CD4-positive, CD25-positive, alpha-beta regulatory T cell (primary cell): ENCODE measurements around the gene MYBBP1A. TPM values are rescaled to one million over a fixed set of nuclear protein-coding genes. Genes with fewer than 3 reads are reported as not detected.

ENCODE experiments used
- ATAC-seq, 2 donors: fragments of 150-1000 bp; cut with Tn5 transposase; one replicate each; pipeline ENCODE4 v1.10.0; 2021; ENCODE audit warnings: low read depth in 2 of 2, moderate number of reproducible peaks in 2 of 2, moderate library complexity in 1 of 2
- DNase-seq, 3 donors: peaks; one replicate each; pipeline versions ENCODE4 v3.0.0 to v3.0.0-alpha.2; 2012 to 2022; ENCODE audit warnings: mixed read lengths in 1 of 3
- H3K27ac ChIP-seq: one replicate; pipeline ENCODE4 v1.7.0; 2013; ENCODE audit warnings: mild to moderate bottlenecking, low read length; ENCODE audit not compliant: insufficient read depth, poor library complexity, severe bottlenecking
- H3K27me3 ChIP-seq: one replicate; pipeline ENCODE4 v1.7.0; 2013; ENCODE audit warnings: low read length; ENCODE audit not compliant: control insufficient read depth, insufficient read depth
- H3K36me3 ChIP-seq: one replicate; pipeline ENCODE4 v1.7.0; 2013; ENCODE audit warnings: mild to moderate bottlenecking, low read length, moderate library complexity; ENCODE audit not compliant: control insufficient read depth, insufficient read depth
- H3K4me1 ChIP-seq: 2 replicates; pipeline ENCODE4 v1.7.0; 2013; ENCODE audit warnings: mild to moderate bottlenecking, low read length; ENCODE audit not compliant: insufficient read depth, control insufficient read depth, poor library complexity, severe bottlenecking
- H3K4me3 ChIP-seq: one replicate; pipeline ENCODE4 v1.7.0; 2013; ENCODE audit warnings: low read depth, mild to moderate bottlenecking, low read length, moderate library complexity
- H3K9me3 ChIP-seq, 2 experiments: 1 replicate in 1 of 2; 2 replicates in 1 of 2; pipeline ENCODE4 v1.7.0; 2013; ENCODE audit warnings: low read length in 2 of 2, mild to moderate bottlenecking in 1 of 2, moderate library complexity in 1 of 2; ENCODE audit not compliant: control insufficient read depth in 2 of 2
- H3K27ac Mint-ChIP-seq, 3 donors: one replicate each; pipeline ENCODE4 v1.8.0; 2020 to 2022; ENCODE audit warnings: mild to moderate bottlenecking in 3 of 3, mixed read lengths in 3 of 3, moderate library complexity in 2 of 3
- H3K27me3 Mint-ChIP-seq: one replicate; pipeline ENCODE4 v1.8.0; 2022; ENCODE audit warnings: mild to moderate bottlenecking, mixed read lengths
- H3K36me3 Mint-ChIP-seq: one replicate; pipeline ENCODE4 v1.8.0; 2020; ENCODE audit warnings: mixed read lengths
- H3K4me1 Mint-ChIP-seq, 4 donors: one replicate each; pipeline ENCODE4 v1.8.0; 2020 to 2022; ENCODE audit warnings: mixed read lengths in 4 of 4, mild to moderate bottlenecking in 1 of 4
- H3K4me3 Mint-ChIP-seq, 4 donors: one replicate each; pipeline ENCODE4 v1.8.0; 2020 to 2022; ENCODE audit warnings: mild to moderate bottlenecking in 4 of 4, mixed read lengths in 4 of 4, moderate library complexity in 3 of 4
- H3K9me3 Mint-ChIP-seq, 7 donors: one replicate each; pipeline ENCODE4 v1.8.0; 2020 to 2022; ENCODE audit warnings: mixed read lengths in 7 of 7, mild to moderate bottlenecking in 3 of 7, moderate library complexity in 2 of 7
- polyA plus RNA-seq, 4 donors: library from polyadenylated mRNA; unstranded; fragments of 300-500 nt; fragmentation: Illumina TruSeq; gene quantifications; one replicate each; pipeline ENCODE4 v1.2.3, GENCODE V29; 2021
- total RNA-seq: library from RNA; stranded (reverse); gene quantifications from one replicate; pipeline ENCODE4 v1.2.3, GENCODE V29; 2022

Gene MYBBP1A
- total and polyA plus RNA-seq, 5 donors from 2014 or later = 7.7 to 59.3 (median 12.2) TPM

- ATAC-seq (no peak), DNase-seq (no peak)
- no peak overlapping the region for H3K27ac ChIP-seq
- no peaks in the 10 kb centered on the region for H3K4me1 ChIP-seq
- no peak overlapping the region for H3K4me3 ChIP-seq
- no peaks in the 10 kb centered on the region for H3K36me3 ChIP-seq
- Mint-ChIP-seq H3K4me3 (no peak overlapping the region), H3K4me1 (no peaks in the 10 kb centered on the region), H3K27ac (no peak overlapping the region), H3K36me3 (no peaks in the 10 kb centered on the region), H3K27me3 (peaks cover 4% of the 10 kb centered on the region), H3K9me3 (no peaks in the 10 kb centered on the region)
- no peaks in the 10 kb centered on the region for H3K27me3 ChIP-seq
- H3K9me3 ChIP-seq = no peaks in the 10 kb centered on the region
Measured at GRCh38 chr17:4529533-4530152, 25.5 kb downstream of the MYBBP1A start.

- no peaks in the 10 kb centered on the region for H3K4me1 ChIP-seq
- no peak for ATAC-seq
- H3K4me3 ChIP-seq = no peak overlapping the region
- H3K36me3 Mint-ChIP-seq = no peaks in the 10 kb centered on the region
- H3K9me3 ChIP-seq = no peaks in the 10 kb centered on the region
- no peak overlapping the region for H3K27ac ChIP-seq
- no peaks in the 10 kb centered on the region for H3K27me3 ChIP-seq
- no peak overlapping the region for H3K4me3 Mint-ChIP-seq
- H3K4me1 Mint-ChIP-seq = no peaks in the 10 kb centered on the region
- no peaks in the 10 kb centered on the region for H3K36me3 ChIP-seq
- peaks cover 4% of the 10 kb centered on the region for H3K27me3 Mint-ChIP-seq
- no peak for DNase-seq
- no peak overlapping the region for H3K27ac Mint-ChIP-seq
- H3K9me3 Mint-ChIP-seq = peaks cover 0 to 1% (median 0%) of the 10 kb centered on the region in 7 donors
Measured at GRCh38 chr17:4527566-4528125, 27.5 kb downstream of the MYBBP1A start.

- Histone ChIP-seq H3K4me3 (no peak overlapping the region), H3K27ac (no peak overlapping the region), H3K9me3 (no peaks in the 10 kb centered on the region), H3K27me3 (no peaks in the 10 kb centered on the region), H3K4me1 (no peaks in the 10 kb centered on the region), H3K36me3 (no peaks in the 10 kb centered on the region)
- H3K27ac Mint-ChIP-seq = no peak overlapping the region
- ATAC-seq = no peak
- H3K27me3 Mint-ChIP-seq = peaks cover 4% of the 10 kb centered on the region
- peaks cover 0 to 1% (median 0%) of the 10 kb centered on the region in 7 donors for H3K9me3 Mint-ChIP-seq
- H3K4me1 Mint-ChIP-seq = no peaks in the 10 kb centered on the region
- no peaks in the 10 kb centered on the region for H3K36me3 Mint-ChIP-seq
- no peak overlapping the region for H3K4me3 Mint-ChIP-seq
- DNase-seq = no peak
Measured at GRCh38 chr17:4527134-4527533, 28.1 kb downstream of the MYBBP1A start.

GRCh38 chr17:4525691-4526397, 29.3 kb downstream of the MYBBP1A start:
- Histone ChIP-seq H3K4me3 (no peak overlapping the region), H3K27me3 (no peaks in the 10 kb centered on the region), H3K9me3 (no peaks in the 10 kb centered on the region), H3K4me1 (no peaks in the 10 kb centered on the region), H3K27ac (no peak overlapping the region), H3K36me3 (no peaks in the 10 kb centered on the region)
- Mint-ChIP-seq H3K36me3 (no peaks in the 10 kb centered on the region), H3K27ac (no peak overlapping the region), H3K9me3 (peaks cover 0 to 1% (median 0%) of the 10 kb centered on the region in 7 donors), H3K4me3 (no peak overlapping the region), H3K27me3 (peaks cover 4% of the 10 kb centered on the region), H3K4me1 (no peaks in the 10 kb centered on the region)
- DNase-seq (no peak), ATAC-seq (no peak)

GRCh38 chr17:4523946-4524345, 31.2 kb downstream of the MYBBP1A start:
- H3K27ac Mint-ChIP-seq = no peak overlapping the region
- Histone ChIP-seq H3K9me3 (no peaks in the 10 kb centered on the region), H3K4me1 (no peaks in the 10 kb centered on the region), H3K36me3 (no peaks in the 10 kb centered on the region), H3K27ac (no peak overlapping the region), H3K27me3 (no peaks in the 10 kb centered on the region), H3K4me3 (no peak overlapping the region)
- peaks cover 0 to 1% (median 0%) of the 10 kb centered on the region in 7 donors for H3K9me3 Mint-ChIP-seq
- H3K4me3 Mint-ChIP-seq = no peak overlapping the region
- H3K36me3 Mint-ChIP-seq = no peaks in the 10 kb centered on the region
- no peak for ATAC-seq
- no peak for DNase-seq
- H3K4me1 Mint-ChIP-seq = no peaks in the 10 kb centered on the region
- H3K27me3 Mint-ChIP-seq = peaks cover 4% of the 10 kb centered on the region

- Mint-ChIP-seq H3K27ac (peak overlapping the region in 1 of 3 donors; percentile 60), H3K36me3 (no peaks in the 10 kb centered on the region), H3K9me3 (peaks cover 0 to 1% (median 0%) of the 10 kb centered on the region in 7 donors), H3K4me3 (no peak overlapping the region), H3K27me3 (peaks cover 4% of the 10 kb centered on the region), H3K4me1 (no peaks in the 10 kb centered on the region)
- Histone ChIP-seq H3K4me3 (no peak overlapping the region), H3K27ac (no peak overlapping the region), H3K27me3 (no peaks in the 10 kb centered on the region), H3K4me1 (peaks cover 3% of the 10 kb centered on the region), H3K36me3 (no peaks in the 10 kb centered on the region), H3K9me3 (no peaks in the 10 kb centered on the region)
- DNase-seq (no peak), ATAC-seq (no peak)
Measured at GRCh38 chr17:4522661-4523060, 32.5 kb downstream of the MYBBP1A start.

- Mint-ChIP-seq H3K4me1 (no peaks in the 10 kb centered on the region), H3K36me3 (no peaks in the 10 kb centered on the region), H3K27me3 (no peaks in the 10 kb centered on the region), H3K27ac (peak overlapping the region in 1 of 3 donors; percentile 60), H3K4me3 (no peak overlapping the region), H3K9me3 (peaks cover 0 to 1% (median 0%) of the 10 kb centered on the region in 7 donors)
- H3K27ac ChIP-seq = no peak overlapping the region
- no peaks in the 10 kb centered on the region for H3K9me3 ChIP-seq
- ATAC-seq = no peak
- no peak overlapping the region for H3K4me3 ChIP-seq
- no peaks in the 10 kb centered on the region for H3K36me3 ChIP-seq
- H3K27me3 ChIP-seq = no peaks in the 10 kb centered on the region
- no peak for DNase-seq
- H3K4me1 ChIP-seq = peaks cover 3% of the 10 kb centered on the region
Measured at GRCh38 chr17:4520894-4521600, 34.1 kb downstream of the MYBBP1A start.
